Gastroesophageal sphincter (tissue), 3 donors: Measurements from ENCODE around the gene AMZ1.

Experiments
- EP300 ChIP-seq: sonication (generic); formaldehyde crosslinking; IDR thresholded peaks from one replicate; pipeline ENCODE4 v1.6.1; 2017; ENCODE audit warnings: antibody characterized with exemption, mild to moderate bottlenecking
- POLR2A ChIP-seq, 2 donors: fragments of 450-650 bp; IDR thresholded peaks; one replicate each; pipeline ENCODE4 v1.6.1; 2017; ENCODE audit warnings: antibody characterized with exemption in 2 of 2, mild to moderate bottlenecking in 2 of 2, moderate library complexity in 1 of 2
- TF ChIP-seq, protein P1 (sequence below), 4 experiments: fragments of 200-600 bp in 2 of 4; fragments of 450-650 bp in 2 of 4; sonication (generic) in 1 of 4; IDR thresholded peaks; one replicate each; pipeline ENCODE4 v1.5.1; 2017 to 2019; ENCODE audit warnings: antibody characterized with exemption in 4 of 4, mild to moderate bottlenecking in 2 of 4, moderate library complexity in 2 of 4

DNA sequence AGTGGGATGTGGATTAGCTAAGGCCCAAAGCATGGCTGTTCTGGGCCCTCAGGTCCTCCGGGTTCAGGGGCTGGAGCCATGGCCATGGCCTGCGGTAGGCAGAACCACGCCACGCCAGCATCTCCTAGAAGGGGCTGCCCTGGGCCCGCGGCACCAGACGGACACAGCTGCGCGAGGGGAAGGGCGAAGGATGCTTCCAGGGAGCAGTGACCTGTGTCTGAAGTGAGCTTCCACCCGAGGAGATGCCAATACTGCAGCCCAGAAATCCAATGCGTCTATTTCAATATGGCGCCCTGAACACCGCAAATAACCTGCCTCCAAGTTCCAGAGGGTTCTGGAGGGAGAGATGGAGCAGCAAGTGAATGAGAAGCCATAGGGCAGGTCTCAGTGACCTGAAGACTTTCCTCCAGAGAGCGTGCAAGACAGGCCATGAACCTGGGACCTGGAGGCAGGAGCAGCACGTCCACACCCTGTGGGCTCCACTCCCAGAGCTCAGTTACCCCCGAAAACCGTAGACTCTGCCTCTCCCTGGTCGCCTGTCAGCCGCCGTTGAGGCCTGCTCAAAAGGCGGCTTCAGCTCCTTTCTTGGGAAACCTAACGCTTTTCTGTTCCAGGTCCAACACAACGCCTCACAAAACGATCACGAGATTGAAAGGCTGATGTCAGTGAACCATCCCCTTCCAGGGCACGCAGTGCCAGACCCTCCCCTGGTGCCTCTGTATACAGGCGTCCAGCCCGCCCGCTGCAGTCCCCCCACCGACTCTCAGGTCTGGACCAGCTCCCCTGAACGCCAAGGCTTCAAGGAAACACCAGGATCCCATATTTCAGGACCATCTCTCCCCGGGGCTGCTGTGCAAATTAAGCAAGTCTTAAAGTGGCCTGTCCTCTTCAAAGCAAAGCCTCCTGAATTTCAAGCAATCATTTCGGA is 37.4 kb downstream of the AMZ1 start:
- TF ChIP-seq, protein P1, sequence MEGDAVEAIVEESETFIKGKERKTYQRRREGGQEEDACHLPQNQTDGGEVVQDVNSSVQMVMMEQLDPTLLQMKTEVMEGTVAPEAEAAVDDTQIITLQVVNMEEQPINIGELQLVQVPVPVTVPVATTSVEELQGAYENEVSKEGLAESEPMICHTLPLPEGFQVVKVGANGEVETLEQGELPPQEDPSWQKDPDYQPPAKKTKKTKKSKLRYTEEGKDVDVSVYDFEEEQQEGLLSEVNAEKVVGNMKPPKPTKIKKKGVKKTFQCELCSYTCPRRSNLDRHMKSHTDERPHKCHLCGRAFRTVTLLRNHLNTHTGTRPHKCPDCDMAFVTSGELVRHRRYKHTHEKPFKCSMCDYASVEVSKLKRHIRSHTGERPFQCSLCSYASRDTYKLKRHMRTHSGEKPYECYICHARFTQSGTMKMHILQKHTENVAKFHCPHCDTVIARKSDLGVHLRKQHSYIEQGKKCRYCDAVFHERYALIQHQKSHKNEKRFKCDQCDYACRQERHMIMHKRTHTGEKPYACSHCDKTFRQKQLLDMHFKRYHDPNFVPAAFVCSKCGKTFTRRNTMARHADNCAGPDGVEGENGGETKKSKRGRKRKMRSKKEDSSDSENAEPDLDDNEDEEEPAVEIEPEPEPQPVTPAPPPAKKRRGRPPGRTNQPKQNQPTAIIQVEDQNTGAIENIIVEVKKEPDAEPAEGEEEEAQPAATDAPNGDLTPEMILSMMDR (IDR thresholded peaks at IDR 0.05) = no peak
- TF ChIP-seq POLR2A (IDR thresholded peaks at IDR 0.05) = no peak
- no peak for TF ChIP-seq EP300
